Neuronal stem cell (in vitro differentiated cells): ENCODE measurements around the gene CMTM3. TPM values are rescaled to one million over a fixed set of nuclear protein-coding genes. Genes with fewer than 3 reads are reported as not detected.

Experiments
- DNase-seq: peaks from one replicate; pipeline ENCODE4 v3.0.0-alpha.2; 2013; ENCODE audit warnings: low spot score
- H2AFZ ChIP-seq: one replicate; pipeline ENCODE4 v1.6.1; 2013; ENCODE audit warnings: mild to moderate bottlenecking, low read length, inconsistent platforms
- H2AK5ac ChIP-seq: 2 replicates; pipeline ENCODE4 v1.6.1; 2013; ENCODE audit warnings: low read depth, mild to moderate bottlenecking, inconsistent platforms, low read length, moderate library complexity, mixed read lengths
- H2BK120ac ChIP-seq: 2 replicates; pipeline ENCODE4 v1.6.1; 2013; ENCODE audit warnings: low read depth, mild to moderate bottlenecking, inconsistent platforms, low read length, moderate library complexity, mixed read lengths
- H2BK12ac ChIP-seq: one replicate; pipeline ENCODE4 v1.6.1; 2013; ENCODE audit warnings: low read length, inconsistent platforms
- H2BK15ac ChIP-seq: 2 replicates; pipeline ENCODE4 v1.6.1; 2013; ENCODE audit warnings: mild to moderate bottlenecking, low read length, inconsistent platforms, mixed read lengths
- H2BK5ac ChIP-seq: one replicate; pipeline ENCODE4 v1.6.1; 2013; ENCODE audit warnings: inconsistent platforms, mild to moderate bottlenecking, low read length, moderate library complexity
- H3K14ac ChIP-seq: one replicate; pipeline ENCODE4 v1.6.1; 2013; ENCODE audit warnings: low read length, inconsistent platforms
- H3K18ac ChIP-seq: 2 replicates; pipeline ENCODE4 v1.6.1; 2013; ENCODE audit warnings: low read length, inconsistent platforms
- H3K23ac ChIP-seq: 2 replicates; pipeline ENCODE4 v1.6.1; 2013; ENCODE audit warnings: low read depth, mild to moderate bottlenecking, mixed read lengths, low read length, inconsistent platforms; ENCODE audit not compliant: poor library complexity
- H3K27ac ChIP-seq: replicated peaks from 3 replicates; pipeline ENCODE4 v1.5.1; 2013; ENCODE audit warnings: low read length, inconsistent platforms
- H3K27me3 ChIP-seq, 3 experiments: 2 replicates each; pipeline ENCODE4 v1.6.1; 2013; ENCODE audit warnings: low read length in 3 of 3, mild to moderate bottlenecking in 2 of 3, inconsistent platforms in 1 of 3, low read depth in 1 of 3, mixed read lengths in 1 of 3, moderate library complexity in 1 of 3; ENCODE audit not compliant: control insufficient read depth in 3 of 3, insufficient read depth in 3 of 3
- H3K36me3 ChIP-seq, 2 donors: replicated peaks in 1 of 2; 2 replicates each; pipeline ENCODE4 v1.6.1; 2013; ENCODE audit warnings: low read length in 2 of 2; ENCODE audit not compliant: control insufficient read depth in 2 of 2, insufficient read depth in 2 of 2
- H3K4ac ChIP-seq: 2 replicates; pipeline ENCODE4 v1.6.1; 2013; ENCODE audit warnings: inconsistent platforms, mild to moderate bottlenecking, low read length, moderate library complexity
- H3K4me1 ChIP-seq, 2 donors: 1 replicate in 1 of 2; 2 replicates in 1 of 2; pipeline ENCODE4 v1.6.1; 2013; ENCODE audit warnings: low read length in 2 of 2, low read depth in 1 of 2; ENCODE audit not compliant: control insufficient read depth in 2 of 2, insufficient read depth in 1 of 2
- H3K4me2 ChIP-seq: one replicate; pipeline ENCODE4 v1.6.1; 2013; ENCODE audit warnings: mild to moderate bottlenecking, low read length, inconsistent platforms; ENCODE audit not compliant: insufficient read depth, poor library complexity, severe bottlenecking
- H3K4me3 ChIP-seq, 2 donors: 2 replicates each; pipeline ENCODE4 v1.5.1; 2013; ENCODE audit warnings: low read length in 2 of 2, mild to moderate bottlenecking in 2 of 2, inconsistent platforms in 1 of 2, moderate library complexity in 1 of 2
- H3K79me1 ChIP-seq: one replicate; pipeline ENCODE4 v1.6.1; 2013; ENCODE audit warnings: low read depth, mild to moderate bottlenecking, inconsistent platforms, low read length, moderate library complexity
- H3K9ac ChIP-seq: one replicate; pipeline ENCODE4 v1.6.1; 2013; ENCODE audit warnings: mild to moderate bottlenecking, low read depth, low read length, inconsistent platforms; ENCODE audit not compliant: poor library complexity
- H3K9me3 ChIP-seq, 2 donors: replicated peaks in 1 of 2; 2 replicates each; pipeline versions ENCODE3 to v1.6.1; 2013; ENCODE audit warnings: low read length in 2 of 2, mild to moderate bottlenecking in 2 of 2, inconsistent platforms in 1 of 2, low read depth in 1 of 2, mixed read lengths in 1 of 2, moderate library complexity in 1 of 2; ENCODE audit not compliant: control insufficient read depth in 2 of 2, insufficient read depth in 1 of 2
- H4K8ac ChIP-seq: one replicate; pipeline ENCODE4 v1.6.1; 2013; ENCODE audit warnings: low read depth, mild to moderate bottlenecking, inconsistent platforms, low read length, moderate library complexity
- H4K91ac ChIP-seq: one replicate; pipeline ENCODE4 v1.6.1; 2013; ENCODE audit warnings: low read length, low read depth, mild to moderate bottlenecking, inconsistent platforms; ENCODE audit not compliant: poor library complexity
- WGBS, 2 donors: extraction: QIAGEN DNeasy Blood & Tissue Kit; methylation state at CpG; one replicate each; pipeline ENCODE4 v1.1.7; 2013; ENCODE audit warnings: missing lambda C conversion rate in 2 of 2, mixed read lengths in 1 of 2; ENCODE audit not compliant: insufficient read length in 2 of 2, insufficient replicate concordance in 1 of 2; ENCODE audit errors: extremely low coverage in 2 of 2; 5-methylcytosine and 5-hydroxymethylcytosine counted together
- polyA plus RNA-seq, 2 experiments: library from polyadenylated mRNA; stranded (reverse); fragments of 200-250 nt; gene quantifications; one replicate each; pipeline ENCODE4 v1.2.3, GENCODE V29; 2013

CMTM3 gene
- polyA plus RNA-seq (2013, experiment 1 of 2): 92.9 TPM
- 91.8 TPM for polyA plus RNA-seq (2013, experiment 2 of 2)

- H2AK5ac ChIP-seq: peak within 1 kb of the TSS; percentile 100
- H2AFZ ChIP-seq: peak within 1 kb of the TSS; percentile 98
- H3K23ac ChIP-seq: peak within 1 kb of the TSS; percentile 89
- H3K14ac ChIP-seq: peak within 1 kb of the TSS; percentile 84
- H2BK12ac ChIP-seq: peak within 1 kb of the TSS; percentile 31
- H3K4me3 ChIP-seq: peak within 1 kb of the TSS; percentile 48 to 88
- H3K18ac ChIP-seq: peak within 1 kb of the TSS; percentile 94
- H2BK120ac ChIP-seq: peak within 1 kb of the TSS; percentile 66
- peaks cover 19% of the 10 kb centered on the region for H3K79me1 ChIP-seq
- H3K27ac ChIP-seq: peak within 1 kb of the TSS; percentile 98
- no peaks in the 10 kb centered on the region for H3K27me3 ChIP-seq
- H4K91ac ChIP-seq: no peak within 1 kb of the TSS
- peaks cover 13 to 30% of the 10 kb centered on the region in 2 donors for H3K36me3 ChIP-seq
- no peaks in the 10 kb centered on the region for H3K9me3 ChIP-seq
- peak within 1 kb of the TSS; percentile 94 for H3K9ac ChIP-seq
- peak; percentile 74 for DNase-seq
- H3K4me1 ChIP-seq: peaks cover 12 to 20% of the 10 kb centered on the region in 2 donors
- peak within 1 kb of the TSS; percentile 1 for H2BK15ac ChIP-seq
- WGBS, 2 donors: no CpG with 5 or more reads among the region's 96 CpGs
- H4K8ac ChIP-seq: no peak within 1 kb of the TSS
- peak within 1 kb of the TSS; percentile 97 for H3K4ac ChIP-seq
- H2BK5ac ChIP-seq: peak within 1 kb of the TSS; percentile 2
- peak within 1 kb of the TSS; percentile 92 for H3K4me2 ChIP-seq
Measured at GRCh38 chr16:66604376-66605176, at the start of gene CMTM3. TSS of gene CMTM3 (plus strand) at chr16:66604704. CDS start at chr16:66604806, 102 bp downstream.

- Histone ChIP-seq H2BK12ac (no peak overlapping the region), H3K79me1 (no peaks in the 10 kb centered on the region), H3K9ac (no peak overlapping the region), H2BK5ac (no peak overlapping the region), H3K27ac (no peak overlapping the region), H3K9me3 (no peaks in the 10 kb centered on the region), H3K4me2 (no peak overlapping the region), H3K4ac (no peak overlapping the region), H3K14ac (no peak overlapping the region), H4K8ac (no peak overlapping the region), H3K23ac (no peak overlapping the region), H3K27me3 (no peaks in the 10 kb centered on the region), H3K36me3 (peaks cover 8 to 62% of the 10 kb centered on the region in 2 donors), H3K4me1 (no peaks in the 10 kb centered on the region), H2AFZ (no peak overlapping the region), H2AK5ac (no peak overlapping the region), H2BK120ac (no peak overlapping the region), H4K91ac (no peak overlapping the region), H3K18ac (no peak overlapping the region), H3K4me3 (no peak overlapping the region), H2BK15ac (no peak overlapping the region)
- WGBS, 2 donors: no CpG with 5 or more reads among the region's 1 CpG
- DNase-seq: no peak
Measured at GRCh38 chr16:66560107-66560506, 44.4 kb upstream of the CMTM3 start.

- no CpG with 5 or more reads among the region's 3 CpGs for WGBS, 2 donors
- H3K4me1 ChIP-seq: no peaks in the 10 kb centered on the region
- no peak overlapping the region for H2BK120ac ChIP-seq
- H2AFZ ChIP-seq: no peak overlapping the region
- no peak overlapping the region for H2BK5ac ChIP-seq
- H3K18ac ChIP-seq: no peak overlapping the region
- no peak overlapping the region for H2AK5ac ChIP-seq
- no peak overlapping the region for H3K9ac ChIP-seq
- H3K23ac ChIP-seq: no peak overlapping the region
- H3K79me1 ChIP-seq: no peaks in the 10 kb centered on the region
- H3K4me3 ChIP-seq: no peak overlapping the region
- no peaks in the 10 kb centered on the region for H3K27me3 ChIP-seq
- no peak overlapping the region for H4K91ac ChIP-seq
- DNase-seq: no peak
- H3K4ac ChIP-seq: no peak overlapping the region
- no peak overlapping the region for H4K8ac ChIP-seq
- H3K4me2 ChIP-seq: no peak overlapping the region
- H3K9me3 ChIP-seq: no peaks in the 10 kb centered on the region
- no peak overlapping the region for H3K14ac ChIP-seq
- H3K27ac ChIP-seq: no peak overlapping the region
- peaks cover 8 to 75% of the 10 kb centered on the region in 2 donors for H3K36me3 ChIP-seq
- no peak overlapping the region for H2BK15ac ChIP-seq
- H2BK12ac ChIP-seq: no peak overlapping the region
Measured at GRCh38 chr16:66561381-66562080, 43.0 kb upstream of the CMTM3 start.

- H3K23ac ChIP-seq: no peak overlapping the region
- no peak overlapping the region for H4K8ac ChIP-seq
- H2AK5ac ChIP-seq: no peak overlapping the region
- no peak overlapping the region for H4K91ac ChIP-seq
- no peak overlapping the region for H3K14ac ChIP-seq
- H3K4me2 ChIP-seq: no peak overlapping the region
- no peak overlapping the region for H2BK12ac ChIP-seq
- WGBS, 2 donors: no CpG with 5 or more reads among the region's 1 CpG
- no peak overlapping the region for H2AFZ ChIP-seq
- no peak overlapping the region for H2BK120ac ChIP-seq
- H3K9ac ChIP-seq: no peak overlapping the region
- H2BK5ac ChIP-seq: no peak overlapping the region
- no peak overlapping the region for H3K27ac ChIP-seq
- no peaks in the 10 kb centered on the region for H3K79me1 ChIP-seq
- no peak overlapping the region for H2BK15ac ChIP-seq
- no peaks in the 10 kb centered on the region for H3K27me3 ChIP-seq
- H3K4ac ChIP-seq: no peak overlapping the region
- no peak for DNase-seq
- H3K4me1 ChIP-seq: no peaks in the 10 kb centered on the region
- peaks cover 10 to 75% of the 10 kb centered on the region in 2 donors for H3K36me3 ChIP-seq
- H3K4me3 ChIP-seq: no peak overlapping the region
- peaks cover 0 to 2% of the 10 kb centered on the region in 2 donors for H3K9me3 ChIP-seq
- H3K18ac ChIP-seq: no peak overlapping the region
Measured at GRCh38 chr16:66562409-66562808, 42.1 kb upstream of the CMTM3 start.
